Stomach (tissue), 9 donors: ENCODE data around the gene AP1B1. TPM values are rescaled to one million over a fixed set of nuclear protein-coding genes. Genes with fewer than 3 reads are reported as not detected.

Experiments used
- DNase-seq, 2 donors: peaks; one replicate each; pipeline versions ENCODE4 v3.0.0 to v3.0.0-alpha.2; 2013 to 2019
- H3K27ac ChIP-seq, 5 donors: fragments of 200-600 bp in 4 of 5; sonication (generic) in 4 of 5; one replicate each; pipeline ENCODE4 v1.5.1; 2013 to 2019; ENCODE audit warnings: mild to moderate bottlenecking in 1 of 5, moderate library complexity in 1 of 5
- H3K27me3 ChIP-seq, 3 donors: fragments of 200-600 bp; sonication (generic); one replicate each; pipeline ENCODE4 v1.5.1; 2017 to 2019; ENCODE audit warnings: mixed run types in 1 of 3
- H3K36me3 ChIP-seq, 4 donors: fragments of 200-600 bp; sonication (generic); 1 replicate in 3 of 4; 2 replicates in 1 of 4; pipeline ENCODE4 v1.5.1; 2016 to 2019
- H3K4me1 ChIP-seq, 4 donors: fragments of 200-600 bp; sonication (generic); one replicate each; pipeline ENCODE4 v1.5.1; 2016 to 2019
- H3K4me3 ChIP-seq, 4 donors: fragments of 200-600 bp; sonication (generic) in 3 of 4; one replicate each; pipeline ENCODE4 v1.5.1; 2016 to 2019; ENCODE audit warnings: mild to moderate bottlenecking in 1 of 4
- H3K9me3 ChIP-seq, 4 donors: fragments of 200-600 bp; sonication (generic); one replicate each; pipeline ENCODE4 v1.5.1; 2016 to 2019
- EP300 ChIP-seq: sonication (generic); formaldehyde crosslinking; IDR thresholded peaks from one replicate; pipeline ENCODE4 v1.6.1; 2017; ENCODE audit warnings: antibody characterized with exemption
- POLR2A ChIP-seq, 4 donors: fragments of 450-650 bp; IDR thresholded peaks; one replicate each; pipeline ENCODE4 v1.6.1; 2016; ENCODE audit warnings: antibody characterized with exemption in 4 of 4, control low read depth in 2 of 4, mild to moderate bottlenecking in 1 of 4, moderate library complexity in 1 of 4
- POLR2AphosphoS5 ChIP-seq, 3 donors: sonication (generic); formaldehyde crosslinking; IDR thresholded peaks; one replicate each; pipeline ENCODE4 v1.6.1; 2016; ENCODE audit warnings: antibody characterized with exemption in 3 of 3
- WGBS, 5 donors: extraction: QIAGEN DNeasy Blood & Tissue Kit in 3 of 5; methylation state at CpG; one replicate each; pipeline versions ENCODE4 v1.1.5 to v1.1.7; 2013 to 2018; 5-methylcytosine and 5-hydroxymethylcytosine counted together
- intact Hi-C: fragments of 100-400 bp; cut with DNase I; formaldehyde crosslinking; loops from one replicate; pipeline ENCODE4 v1.15.1; 2023; ENCODE audit warnings: low total_unique reads
- polyA plus RNA-seq, 3 donors: library from polyadenylated mRNA; stranded (reverse); fragments of 200-250 nt; gene quantifications; one replicate each; pipeline ENCODE4 v1.2.3, GENCODE V29; 2013
- total RNA-seq, 5 donors: library from RNA; depleted of rRNA; stranded (reverse); fragments of >200 nt; gene quantifications; one replicate each; pipeline versions ENCODE4 v1.1.0 to v1.2.3, GENCODE V29; 2014 to 2016
- TF ChIP-seq, protein P1 (sequence below), 7 experiments: fragments of 450-650 bp in 4 of 7; fragments of 200-600 bp in 3 of 7; sonication (generic) in 3 of 7; IDR thresholded peaks; one replicate each; pipeline ENCODE4 v1.5.1; 2016 to 2019; ENCODE audit warnings: antibody characterized with exemption in 7 of 7, control low read depth in 2 of 7, mild to moderate bottlenecking in 1 of 7
- donor health status: healthy with polysubstance abuse.
- donor health status: Bipolar disorder and iron deficiency.
- donor health status: healthy.

Gene AP1B1
- total and polyA plus RNA-seq, 8 donors = 19.8 to 109 (median 43.9) TPM

GRCh38 chr22:29331658-29332300, 56.6 kb downstream of the AP1B1 start:
- Histone ChIP-seq H3K36me3 (peaks cover 70 to 100% (median 100%) of the 10 kb centered on the region in 4 donors), H3K4me3 (no peak overlapping the region), H3K27me3 (no peaks in the 10 kb centered on the region), H3K27ac (no peak overlapping the region), H3K9me3 (no peaks in the 10 kb centered on the region), H3K4me1 (peaks cover 0 to 10% (median 4%) of the 10 kb centered on the region in 4 donors)
- 82 to 89% (median 82%) methylated on average over 12 to 14 of the region's 14 CpGs for WGBS, 5 donors
- intact Hi-C loops = no loop called here
- no peak for DNase-seq
- TF ChIP-seq POLR2AphosphoS5 (IDR thresholded peaks at IDR 0.05) (no peak), EP300 (no peak), POLR2A (IDR thresholded peaks at IDR 0.05) (no peak)
- TF ChIP-seq, protein P1, sequence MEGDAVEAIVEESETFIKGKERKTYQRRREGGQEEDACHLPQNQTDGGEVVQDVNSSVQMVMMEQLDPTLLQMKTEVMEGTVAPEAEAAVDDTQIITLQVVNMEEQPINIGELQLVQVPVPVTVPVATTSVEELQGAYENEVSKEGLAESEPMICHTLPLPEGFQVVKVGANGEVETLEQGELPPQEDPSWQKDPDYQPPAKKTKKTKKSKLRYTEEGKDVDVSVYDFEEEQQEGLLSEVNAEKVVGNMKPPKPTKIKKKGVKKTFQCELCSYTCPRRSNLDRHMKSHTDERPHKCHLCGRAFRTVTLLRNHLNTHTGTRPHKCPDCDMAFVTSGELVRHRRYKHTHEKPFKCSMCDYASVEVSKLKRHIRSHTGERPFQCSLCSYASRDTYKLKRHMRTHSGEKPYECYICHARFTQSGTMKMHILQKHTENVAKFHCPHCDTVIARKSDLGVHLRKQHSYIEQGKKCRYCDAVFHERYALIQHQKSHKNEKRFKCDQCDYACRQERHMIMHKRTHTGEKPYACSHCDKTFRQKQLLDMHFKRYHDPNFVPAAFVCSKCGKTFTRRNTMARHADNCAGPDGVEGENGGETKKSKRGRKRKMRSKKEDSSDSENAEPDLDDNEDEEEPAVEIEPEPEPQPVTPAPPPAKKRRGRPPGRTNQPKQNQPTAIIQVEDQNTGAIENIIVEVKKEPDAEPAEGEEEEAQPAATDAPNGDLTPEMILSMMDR (IDR thresholded peaks at IDR 0.05) = no peak

DNA sequence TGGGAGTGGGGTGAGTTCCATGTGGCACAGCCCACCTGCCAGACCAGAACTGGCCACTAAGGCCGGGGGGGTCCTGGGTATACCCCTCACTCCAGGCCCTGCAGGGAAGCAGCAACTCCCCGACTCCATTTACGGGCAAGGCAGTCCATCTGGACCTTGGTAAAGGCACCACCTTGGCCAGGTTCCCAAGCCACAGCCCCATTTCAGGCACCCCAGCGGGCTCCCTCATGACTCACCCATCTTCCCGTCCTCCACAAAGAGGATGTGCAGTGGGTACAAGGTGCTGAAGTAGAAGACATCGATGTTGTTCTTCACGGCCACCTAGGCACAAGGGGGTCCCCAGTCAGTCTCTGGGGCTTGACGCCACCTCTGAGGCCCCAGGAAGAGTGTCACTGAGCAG, 57.2 kb downstream of the AP1B1 start:
- 85 to 96% (median 94%) methylated on average over 7 to 8 of the region's 8 CpGs for WGBS, 5 donors
- Histone ChIP-seq H3K4me3 (no peak overlapping the region), H3K36me3 (peaks cover 70 to 100% (median 100%) of the 10 kb centered on the region in 4 donors), H3K27me3 (no peaks in the 10 kb centered on the region), H3K27ac (no peak overlapping the region), H3K9me3 (no peaks in the 10 kb centered on the region), H3K4me1 (peaks cover 0 to 10% (median under 1%) of the 10 kb centered on the region in 4 donors)
- DNase-seq = no peak
- intact Hi-C loops = no loop called here
- TF ChIP-seq, protein P1 (IDR thresholded peaks at IDR 0.05) = no peak
- no peak for TF ChIP-seq EP300
- TF ChIP-seq POLR2A (IDR thresholded peaks at IDR 0.05) = no peak
- no peak for TF ChIP-seq POLR2AphosphoS5 (IDR thresholded peaks at IDR 0.05)

DNA sequence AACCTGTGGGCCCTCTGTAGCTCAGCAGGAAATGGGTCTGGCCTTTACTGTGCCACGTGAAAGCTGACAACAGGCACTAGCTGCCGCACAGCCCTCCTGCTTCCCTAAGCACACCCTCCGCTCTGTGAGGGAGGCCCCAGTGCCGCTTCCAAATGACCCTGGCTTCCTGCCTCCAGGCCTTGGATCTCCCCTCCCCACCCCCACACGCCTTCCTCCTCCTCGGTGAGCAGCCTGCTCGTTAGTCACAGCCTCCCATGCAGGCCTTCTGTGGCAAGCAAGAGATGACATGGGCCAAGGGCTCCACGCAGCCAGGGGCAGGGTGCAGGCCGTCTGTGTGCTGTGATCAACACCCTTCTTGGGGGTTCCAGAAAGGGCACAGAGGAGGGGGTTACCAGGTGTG, 57.6 kb downstream of the AP1B1 start:
- TF ChIP-seq POLR2AphosphoS5 (IDR thresholded peaks at IDR 0.05) = no peak
- no peak for TF ChIP-seq EP300
- TF ChIP-seq, protein P1 (IDR thresholded peaks at IDR 0.05) = no peak
- no peak for TF ChIP-seq POLR2A (IDR thresholded peaks at IDR 0.05)
- no peaks in the 10 kb centered on the region for H3K9me3 ChIP-seq
- WGBS, 5 donors = 63 to 79% (median 67%) methylated on average over 7 to 9 of the region's 9 CpGs
- H3K36me3 ChIP-seq = peaks cover 68 to 100% (median 99%) of the 10 kb centered on the region in 4 donors
- no peak overlapping the region for H3K27ac ChIP-seq
- no peaks in the 10 kb centered on the region for H3K27me3 ChIP-seq
- DNase-seq = peak in 1 of 2 donors; percentile 67
- H3K4me1 ChIP-seq = peaks cover 0 to 10% (median 0%) of the 10 kb centered on the region in 4 donors
- intact Hi-C loops = no loop called here
- H3K4me3 ChIP-seq = no peak overlapping the region

GRCh38 chr22:29330291-29330690, 58.1 kb downstream of the AP1B1 start:
- intact Hi-C loops = no loop called here
- Histone ChIP-seq H3K4me3 (no peak overlapping the region), H3K9me3 (no peaks in the 10 kb centered on the region), H3K4me1 (peaks cover 0 to 10% (median 0%) of the 10 kb centered on the region in 4 donors), H3K27ac (no peak overlapping the region), H3K27me3 (no peaks in the 10 kb centered on the region), H3K36me3 (peaks cover 63 to 95% (median 94%) of the 10 kb centered on the region in 4 donors)
- no peak for DNase-seq
- TF ChIP-seq EP300 (no peak), POLR2A (IDR thresholded peaks at IDR 0.05) (no peak), POLR2AphosphoS5 (IDR thresholded peaks at IDR 0.05) (no peak)
- TF ChIP-seq, protein P1 (IDR thresholded peaks at IDR 0.05) = no peak
- 80 to 96% (median 89%) methylated on average over 8 to 19 of the region's 19 CpGs for WGBS, 5 donors
